Posterior cingulate gyrus (tissue), 11 donors: ENCODE data around the gene C1orf226.
"Not testable (repeated sequence)": the region's sequence is repeated elsewhere in the genome, so short reads cannot be mapped to it uniquely, and the experiment has no call there.

Source experiments
- DNase-seq, 10 donors: peaks; one replicate each; pipeline versions ENCODE4 v3.0.0 to v3.0.0-alpha.2; 2020 to 2021; ENCODE audit warnings: mixed read lengths in 3 of 10
- intact Hi-C: fragments of 100-400 bp; cut with DNase I; formaldehyde crosslinking; loops from one replicate; pipeline ENCODE4 v1.15.1; 2023

Gene C1orf226, protein sequence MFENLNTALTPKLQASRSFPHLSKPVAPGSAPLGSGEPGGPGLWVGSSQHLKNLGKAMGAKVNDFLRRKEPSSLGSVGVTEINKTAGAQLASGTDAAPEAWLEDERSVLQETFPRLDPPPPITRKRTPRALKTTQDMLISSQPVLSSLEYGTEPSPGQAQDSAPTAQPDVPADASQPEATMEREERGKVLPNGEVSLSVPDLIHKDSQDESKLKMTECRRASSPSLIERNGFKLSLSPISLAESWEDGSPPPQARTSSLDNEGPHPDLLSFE

DNA sequence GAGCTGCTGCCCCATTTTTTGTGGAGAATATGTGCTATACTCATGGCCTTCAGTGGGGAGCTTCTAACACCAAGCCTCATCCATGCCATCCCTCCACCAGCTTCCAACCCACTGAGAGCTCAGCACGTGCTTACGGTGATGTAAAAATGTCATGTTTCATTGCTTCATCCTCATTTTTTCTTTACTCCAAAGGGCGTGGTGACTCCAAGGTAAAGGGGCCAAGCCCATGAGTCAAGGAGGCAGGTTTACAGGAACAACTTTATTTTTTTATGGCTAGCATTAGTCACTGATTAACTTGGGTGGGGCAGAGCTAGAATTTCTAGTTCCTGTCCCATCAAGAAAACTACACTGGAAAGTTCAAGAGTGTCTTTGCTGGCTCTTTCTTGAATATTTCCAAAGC, at the start of gene C1orf226:
TSS of gene C1orf226 (plus strand) at position 346 of the 400 bp plus-strand sequence. CDS start 174 bp downstream, outside the sequence.
- no peak for DNase-seq
- intact Hi-C loops = no loop called here

DNA sequence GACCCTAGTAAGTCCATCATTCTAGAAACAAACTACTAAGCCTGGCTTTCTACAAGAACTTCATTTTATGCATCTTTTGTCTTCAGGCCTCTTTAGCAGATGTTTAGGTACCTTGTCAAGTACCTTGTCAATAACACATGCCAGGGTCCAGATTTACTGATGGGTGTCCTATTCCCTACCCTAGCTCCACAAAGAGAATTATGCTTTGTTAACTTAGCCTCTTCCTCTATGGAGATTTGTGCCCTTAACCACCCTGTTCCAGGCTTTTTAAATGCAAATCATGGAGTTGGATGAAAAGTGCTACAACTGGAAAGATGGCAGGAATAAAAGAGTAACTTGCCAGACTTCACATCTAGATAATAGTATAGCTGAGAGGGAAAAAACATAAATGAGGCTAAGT, 47.5 kb upstream of the C1orf226 start:
- intact Hi-C loops = no loop called here
- DNase-seq = no peak

DNA sequence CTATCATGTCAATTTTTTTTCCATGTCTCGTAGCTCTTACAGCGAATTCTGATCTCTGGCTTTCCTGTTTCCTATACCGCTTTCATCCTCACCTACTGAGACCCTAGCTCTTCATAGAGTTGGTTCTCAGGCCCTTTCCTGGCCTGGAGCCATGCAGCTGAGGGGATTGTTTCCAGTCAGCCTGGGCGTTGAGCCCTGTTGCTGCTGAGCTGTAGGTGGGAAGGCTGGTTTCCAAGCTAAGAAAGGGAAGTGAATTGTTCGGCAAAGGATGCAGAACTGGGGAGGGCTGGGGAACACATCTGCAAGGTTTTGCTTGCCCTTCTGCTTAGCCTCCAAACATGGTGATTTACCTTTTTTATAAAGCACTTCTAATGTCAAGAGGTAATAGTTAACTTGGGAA, 46.4 kb upstream of the C1orf226 start:
- intact Hi-C loops = no loop called here
- peak in 5 of 10 donors; percentile 31 to 85 (median 35) for DNase-seq

DNA sequence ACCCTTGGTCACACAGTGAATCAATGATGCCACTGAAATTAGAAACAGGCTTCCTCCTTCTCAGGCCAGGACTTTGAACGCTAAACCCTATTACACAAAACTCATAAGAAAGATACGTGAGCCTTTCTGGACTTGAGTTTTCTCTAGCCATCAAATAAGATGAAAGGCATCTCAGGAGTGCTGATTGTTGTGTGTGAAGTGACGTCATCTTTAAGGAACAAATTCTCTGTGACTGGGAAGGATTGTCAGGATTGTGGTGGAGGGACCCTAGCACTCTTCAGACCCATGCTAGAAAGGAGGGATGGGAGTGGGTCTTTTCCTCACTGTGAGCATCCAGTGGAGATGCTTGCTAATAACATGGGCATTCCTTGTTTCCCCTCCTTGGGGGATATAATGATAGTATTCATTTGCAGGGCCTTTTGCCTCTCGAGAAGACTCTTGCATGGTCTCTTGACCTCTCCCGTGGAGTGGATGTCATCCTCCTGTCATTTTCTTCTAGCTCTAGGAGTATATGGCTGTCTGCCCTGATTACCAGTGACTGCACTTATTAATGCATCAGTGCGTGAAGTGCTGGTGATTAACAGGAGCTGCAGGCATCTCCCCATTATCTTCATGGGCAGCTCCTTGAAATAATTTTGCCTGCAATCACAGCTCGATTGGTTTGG, 44.8 kb upstream of the C1orf226 start:
- intact Hi-C loops = no loop called here
- DNase-seq = no peak

DNA sequence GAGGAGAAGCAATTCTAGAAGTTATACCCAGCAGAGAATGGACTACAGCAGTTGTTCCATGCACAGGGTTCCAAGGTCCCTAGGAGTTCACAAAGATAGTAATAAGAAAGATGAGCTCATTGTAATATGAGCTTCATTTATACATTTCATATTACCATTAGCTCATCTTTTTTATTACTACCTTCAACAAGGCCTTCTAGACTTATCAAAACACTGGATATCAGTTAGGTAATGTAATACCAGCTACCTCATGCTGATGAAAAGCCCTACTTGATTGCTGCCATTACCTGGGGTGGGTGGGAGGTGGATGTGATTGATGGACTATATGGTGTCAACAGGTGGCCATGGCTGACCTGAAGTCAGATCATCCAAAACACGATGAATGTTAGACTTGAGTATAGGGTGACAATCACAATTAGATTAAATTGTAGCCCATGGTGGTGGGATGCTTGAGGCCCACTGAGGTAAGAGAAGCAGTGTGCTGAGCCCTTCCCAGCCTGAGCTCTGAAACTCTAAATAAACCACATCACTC, 39.0 kb upstream of the C1orf226 start:
- DNase-seq = no peak
- intact Hi-C loops = no loop called here

DNA sequence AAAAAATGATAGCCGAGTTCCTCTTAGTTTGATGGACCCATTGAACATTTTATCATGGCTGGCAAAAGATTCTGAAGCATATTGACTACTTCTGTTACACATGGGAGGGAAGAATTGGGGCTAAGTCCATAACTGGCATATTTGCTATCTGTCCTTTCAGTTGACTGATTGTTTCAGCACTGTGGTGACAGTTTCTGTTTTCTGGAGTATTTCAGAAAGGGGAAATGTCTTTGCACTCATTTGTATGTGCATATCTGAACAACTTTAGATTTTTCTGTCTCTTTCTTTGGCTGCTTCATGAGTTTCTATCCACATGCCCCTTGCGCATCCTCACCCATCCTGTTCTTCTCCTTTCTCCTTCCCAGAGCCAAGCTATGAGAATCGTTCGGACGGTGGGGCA, 38.1 kb upstream of the C1orf226 start:
- intact Hi-C loops = no loop called here
- DNase-seq = no peak

DNA sequence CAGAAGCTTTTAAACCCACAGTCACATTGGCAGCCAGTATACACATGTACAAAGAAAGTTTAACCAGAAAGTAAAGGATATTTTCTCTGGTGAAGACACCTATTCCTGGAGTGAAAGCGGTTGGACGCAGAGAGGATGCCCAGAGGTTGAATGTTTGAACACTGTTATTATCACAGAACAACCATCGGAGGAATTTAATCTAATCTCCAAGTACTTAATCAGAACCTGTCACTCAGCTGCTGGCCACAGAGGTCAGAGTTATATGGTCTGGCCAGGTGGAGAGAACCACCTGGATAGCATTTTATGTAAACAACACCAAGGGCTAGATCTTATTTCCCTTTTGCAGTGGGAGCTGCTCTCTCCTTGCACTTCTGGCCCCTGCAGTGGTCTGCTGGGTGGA, 34.2 kb upstream of the C1orf226 start:
- intact Hi-C loops = no loop called here
- DNase-seq = no peak

DNA sequence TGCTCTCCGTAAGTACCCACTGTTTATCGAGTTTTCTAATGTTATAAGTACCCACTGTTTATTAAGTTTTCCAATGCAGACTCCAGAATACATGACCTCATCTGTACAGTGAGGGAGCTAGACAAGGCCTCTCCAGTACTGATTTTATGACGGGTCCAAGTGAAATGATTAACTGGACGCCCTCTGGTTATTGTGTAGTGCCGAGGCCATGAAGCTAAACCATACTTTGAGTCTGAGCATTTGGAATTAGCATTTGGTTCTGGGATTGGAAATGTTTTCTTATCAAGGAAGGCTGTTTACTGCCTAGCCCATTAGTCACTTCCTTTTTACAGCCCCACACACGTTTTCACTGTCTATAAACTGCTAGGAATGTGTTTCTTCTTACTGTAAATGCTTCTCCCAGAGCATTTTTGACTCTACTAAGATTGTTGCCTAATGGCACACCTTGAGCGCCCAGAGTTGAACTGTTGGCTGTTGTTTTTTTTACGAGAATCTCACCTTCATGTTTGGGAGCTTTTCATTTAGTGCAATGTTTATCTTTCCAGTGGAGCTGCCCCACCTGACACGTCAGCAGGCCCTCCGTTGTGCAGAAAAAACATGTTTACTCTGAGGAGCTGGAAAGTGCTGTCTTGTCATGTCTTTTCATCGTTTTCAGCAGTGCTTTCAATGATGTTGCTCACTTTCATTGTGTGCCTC, 31.7 kb upstream of the C1orf226 start:
- intact Hi-C loops = no loop called here
- DNase-seq = no peak

DNA sequence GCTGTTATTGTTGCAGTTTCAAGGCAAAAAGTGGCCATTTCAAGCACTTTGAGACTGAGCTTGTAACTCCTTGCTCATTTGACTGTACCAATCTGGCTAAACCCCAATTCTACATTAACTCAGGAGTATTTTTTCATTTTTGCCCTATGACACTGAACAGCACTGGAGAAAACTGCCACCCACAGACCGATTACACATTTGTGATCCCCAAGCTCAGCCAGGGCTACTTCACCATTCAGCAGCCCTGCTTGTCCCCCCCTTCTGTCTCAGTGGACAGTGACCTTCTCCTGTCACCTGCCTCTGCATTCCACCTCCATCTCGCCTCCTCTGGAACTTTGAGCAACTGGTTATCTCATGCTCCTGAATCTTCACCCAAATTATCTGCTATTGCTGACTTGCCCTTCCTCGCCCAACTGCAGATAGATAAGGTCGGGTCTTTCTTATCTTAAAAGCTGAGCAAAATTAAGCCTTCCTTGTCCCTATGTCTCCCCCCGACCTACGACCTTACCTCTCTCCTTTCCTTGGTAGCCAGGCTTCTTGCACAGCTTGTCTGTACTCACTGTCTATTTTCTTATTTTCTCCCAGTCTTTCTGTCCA, 30.2 kb upstream of the C1orf226 start:
- intact Hi-C loops = no loop called here

DNA sequence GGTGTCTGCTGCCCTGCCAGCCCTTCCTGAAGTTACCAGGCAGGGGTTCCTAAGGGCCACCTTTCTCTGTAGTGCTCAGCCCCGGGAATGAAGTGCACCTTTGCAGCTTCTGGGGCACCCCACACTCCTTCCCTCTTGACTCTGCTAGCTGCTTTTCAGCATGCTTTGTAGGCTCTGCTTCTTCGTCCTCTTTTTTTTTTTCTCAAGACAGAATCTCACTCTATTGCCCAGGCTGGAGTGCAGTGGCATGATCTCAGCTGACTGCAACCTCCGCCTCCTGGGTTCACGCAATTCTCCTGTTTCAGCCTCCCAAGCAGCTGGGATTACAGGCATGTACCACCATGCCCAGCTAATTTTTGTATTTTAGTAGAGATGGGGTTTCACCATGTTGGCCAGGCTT, 29.7 kb upstream of the C1orf226 start:
- DNase-seq, intact Hi-C loops: not testable (repeated sequence)

More for the DNA sequence above, 30.2 kb upstream of the C1orf226 start:
- DNase-seq = no peak

DNA sequence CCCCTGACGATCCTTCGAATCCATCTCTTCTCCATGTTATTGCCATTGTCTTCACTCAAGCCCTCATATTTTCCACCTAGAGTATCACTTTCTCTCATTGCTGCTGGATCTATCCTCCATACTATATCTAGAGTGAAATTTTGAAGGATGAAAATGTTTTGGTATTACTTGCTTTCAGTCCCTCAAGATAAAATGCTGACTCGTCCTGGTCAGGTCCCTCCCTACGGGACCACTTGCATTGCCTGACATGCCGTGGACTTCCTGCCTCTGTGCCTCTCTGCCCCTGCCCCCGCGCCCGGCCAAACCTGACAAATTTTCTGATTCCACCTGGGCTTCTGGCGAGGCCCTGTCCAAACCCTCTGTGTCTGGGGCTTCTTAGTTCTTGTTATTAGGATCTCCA, 28.4 kb upstream of the C1orf226 start:
- DNase-seq = no peak
- intact Hi-C loops = no loop called here

DNA sequence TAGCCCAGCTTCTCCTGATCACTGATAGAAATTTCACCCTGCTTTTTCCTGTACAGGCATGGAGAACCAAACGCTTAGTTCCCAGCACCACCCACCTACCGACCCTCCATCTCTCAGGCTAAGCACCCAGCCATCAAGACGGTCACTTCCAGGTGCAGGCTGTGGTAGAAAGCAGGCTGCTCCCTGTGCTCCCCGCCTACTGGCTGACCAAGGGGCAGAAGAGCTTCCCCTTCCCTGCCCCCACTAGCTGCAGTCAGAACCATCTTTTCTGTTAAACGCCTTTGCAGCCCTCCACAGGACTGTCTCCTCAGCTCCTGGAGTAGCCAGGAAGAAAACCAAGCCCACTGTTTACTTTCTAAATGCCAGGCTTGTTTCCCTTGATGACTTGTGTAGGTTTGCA, 27.8 kb upstream of the C1orf226 start:
- intact Hi-C loops = no loop called here
- DNase-seq = no peak

DNA sequence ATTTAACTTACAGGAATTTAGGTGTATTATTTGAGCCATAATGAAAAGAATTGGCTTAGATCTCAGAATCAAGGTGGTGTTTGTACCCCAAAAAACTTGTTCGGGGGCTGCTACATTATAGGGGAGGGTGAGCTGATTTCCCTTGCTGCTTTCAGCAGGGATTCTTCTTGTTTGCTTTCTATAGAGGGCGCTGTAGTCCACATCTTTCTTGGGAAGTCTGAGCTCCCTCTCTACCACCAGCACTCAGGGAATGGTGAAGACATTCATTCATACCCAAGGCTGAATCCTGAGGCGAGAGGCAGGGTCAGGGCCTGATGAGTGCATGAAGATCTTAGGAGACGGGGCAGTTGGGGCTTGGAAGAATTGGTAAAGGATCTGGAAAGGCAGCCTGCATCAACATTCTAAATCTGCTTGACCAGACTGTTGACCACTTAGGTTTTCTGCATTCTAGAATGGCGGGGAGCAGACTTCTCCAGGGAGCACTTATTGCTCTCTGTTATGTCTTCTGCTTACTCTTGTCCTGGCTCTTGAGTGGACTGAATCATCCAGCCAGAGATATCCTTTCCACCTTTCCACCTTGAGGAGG, 23.8 kb upstream of the C1orf226 start:
- no peak for DNase-seq
- intact Hi-C loops = no loop called here

DNA sequence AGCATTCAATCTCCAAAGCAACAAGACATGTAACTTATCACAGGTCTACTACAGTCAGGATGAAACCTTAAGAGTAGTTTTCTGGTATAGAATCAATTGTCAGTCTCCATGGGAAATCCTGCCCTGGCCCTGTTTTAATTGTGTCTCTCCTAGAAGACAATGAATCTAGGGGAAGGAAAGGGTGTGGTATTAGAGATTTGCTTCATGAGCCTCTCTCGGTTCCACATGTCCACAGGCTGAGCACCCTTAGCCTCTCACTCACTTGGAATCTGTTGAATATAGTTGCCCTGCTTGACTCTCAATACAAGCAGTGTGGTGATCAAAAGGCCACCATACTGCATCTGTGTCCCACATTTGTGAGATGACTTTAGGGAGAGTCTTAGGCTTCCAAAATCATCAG, 22.6 kb upstream of the C1orf226 start:
- intact Hi-C loops = no loop called here

DNA sequence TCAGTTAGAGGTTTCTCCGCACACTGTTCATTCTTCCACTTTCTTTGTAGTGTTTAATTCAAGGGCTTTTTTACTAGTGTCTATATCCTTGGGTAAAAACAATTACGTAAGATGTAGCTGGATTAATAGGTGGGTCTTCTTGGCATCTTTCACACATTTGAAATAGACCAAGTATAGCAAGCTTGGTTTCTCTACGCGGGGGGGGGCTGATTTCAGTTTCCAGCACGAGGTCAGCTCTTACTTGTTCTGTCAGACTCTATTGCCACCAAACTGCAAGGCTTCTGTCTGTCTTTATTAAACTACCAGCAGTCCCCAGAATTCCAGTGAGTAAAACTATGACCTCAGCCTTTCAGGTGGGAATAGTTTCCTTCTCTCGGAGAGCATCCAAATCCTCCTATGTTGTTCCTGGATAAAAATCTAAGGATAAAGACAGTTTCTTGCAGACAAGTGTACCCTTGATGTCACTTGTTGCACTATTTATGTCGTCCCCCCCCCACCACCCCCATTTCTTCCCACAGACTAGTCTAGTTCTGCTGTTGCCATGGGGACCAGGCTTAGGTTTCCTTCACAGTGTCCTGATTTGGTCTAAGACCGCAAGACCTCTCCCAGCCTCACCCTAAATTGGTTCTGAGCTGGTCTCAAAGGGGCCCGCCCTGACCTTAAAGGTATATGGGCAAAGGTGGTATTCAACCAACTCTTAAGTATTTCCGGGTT, 21.8 kb upstream of the C1orf226 start:
- intact Hi-C loops = no loop called here
- no peak for DNase-seq

More for the DNA sequence above, 22.6 kb upstream of the C1orf226 start:
- no peak for DNase-seq

DNA sequence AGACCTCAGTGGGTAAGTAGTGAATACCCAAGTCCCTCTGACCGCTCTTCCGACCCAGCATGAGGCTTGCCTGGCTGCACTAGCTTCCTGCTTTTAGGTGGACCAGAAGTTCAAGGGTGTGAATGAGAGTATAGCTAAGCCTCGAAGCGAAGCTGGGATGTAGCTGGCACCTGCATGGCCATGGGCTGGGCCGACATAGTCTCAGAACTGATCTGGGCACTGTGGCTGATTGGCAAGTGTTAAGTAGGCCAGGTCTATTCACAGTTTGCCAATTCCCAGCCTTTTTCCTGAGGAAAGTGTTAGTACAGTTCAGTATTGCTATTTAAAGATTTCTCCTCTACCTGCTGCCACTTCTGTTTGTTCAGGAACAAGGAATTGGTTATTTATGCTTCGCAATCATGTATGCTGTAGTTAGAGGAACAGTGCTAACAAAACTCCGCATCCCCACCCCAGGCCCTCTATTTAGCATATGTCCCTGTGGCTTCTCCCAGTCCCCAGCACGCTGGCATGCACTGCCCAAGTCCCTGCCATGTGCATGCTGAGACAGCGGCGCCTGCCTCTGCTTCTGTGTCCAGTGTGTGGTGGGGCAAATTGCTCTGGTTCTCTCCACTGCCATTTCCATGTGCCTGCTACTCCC, 21.2 kb upstream of the C1orf226 start:
- DNase-seq = no peak
- intact Hi-C loops = no loop called here

DNA sequence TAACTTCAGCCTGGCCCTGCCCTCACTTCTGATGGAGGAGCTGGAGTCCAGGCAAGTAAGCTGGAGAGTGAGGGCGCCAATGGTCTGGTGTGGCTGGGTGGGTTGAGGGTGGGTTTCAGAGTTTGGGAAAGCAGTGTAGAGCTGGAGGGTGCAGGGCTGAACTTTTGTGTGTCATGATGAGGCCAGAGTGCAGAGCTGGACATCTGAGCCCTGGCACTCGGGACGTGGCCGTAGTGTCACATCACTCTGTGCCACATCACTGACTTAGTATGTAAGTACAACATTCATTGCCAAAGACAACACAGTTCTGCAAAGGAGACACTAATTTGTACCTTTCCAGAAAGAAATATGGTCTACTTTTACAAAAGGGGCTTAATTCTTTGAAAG, 20.7 kb upstream of the C1orf226 start:
- no peak for DNase-seq

DNA sequence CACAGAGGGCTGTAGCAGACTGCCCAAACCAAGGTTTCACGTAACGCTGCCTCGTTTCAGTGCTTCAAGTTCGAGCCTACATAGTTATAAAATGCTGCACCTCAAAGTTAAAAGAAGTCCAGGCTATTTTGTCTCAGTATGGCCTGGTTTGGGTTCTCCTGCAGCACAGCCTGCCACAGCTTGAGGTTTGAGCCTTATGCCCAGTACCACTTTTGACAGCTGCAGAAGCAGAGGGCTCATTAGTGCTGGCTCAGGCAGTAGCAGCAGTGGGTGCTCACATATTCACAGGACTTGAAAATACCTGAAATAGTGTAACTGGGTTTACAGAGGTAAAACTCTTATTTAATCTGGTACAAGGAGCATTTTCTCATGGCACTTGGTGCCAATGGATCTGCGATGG, 20.2 kb upstream of the C1orf226 start:
- DNase-seq = no peak
- intact Hi-C loops = no loop called here

More for the DNA sequence above, 20.7 kb upstream of the C1orf226 start:
- intact Hi-C loops = no loop called here

DNA sequence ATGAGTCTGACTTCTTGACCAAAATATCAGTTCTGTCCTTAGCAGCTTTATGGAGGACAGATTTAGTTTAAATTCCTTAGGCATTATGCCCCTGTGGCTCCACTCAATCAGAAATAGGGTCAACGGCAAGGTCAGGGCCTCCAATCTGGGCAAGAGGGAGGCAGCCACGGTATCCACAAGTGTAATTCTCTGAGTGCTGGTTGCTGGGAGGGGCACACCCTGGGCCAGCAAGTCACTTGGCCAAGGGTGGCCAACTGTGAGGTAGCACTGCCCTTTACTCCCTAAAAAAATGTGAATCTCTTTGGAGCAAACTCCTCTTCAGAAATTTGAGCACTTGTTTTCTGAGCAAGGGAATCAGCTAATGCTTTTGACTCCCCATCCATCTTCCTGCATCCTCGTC, 17.7 kb upstream of the C1orf226 start:
- no peak for DNase-seq
- intact Hi-C loops = no loop called here

DNA sequence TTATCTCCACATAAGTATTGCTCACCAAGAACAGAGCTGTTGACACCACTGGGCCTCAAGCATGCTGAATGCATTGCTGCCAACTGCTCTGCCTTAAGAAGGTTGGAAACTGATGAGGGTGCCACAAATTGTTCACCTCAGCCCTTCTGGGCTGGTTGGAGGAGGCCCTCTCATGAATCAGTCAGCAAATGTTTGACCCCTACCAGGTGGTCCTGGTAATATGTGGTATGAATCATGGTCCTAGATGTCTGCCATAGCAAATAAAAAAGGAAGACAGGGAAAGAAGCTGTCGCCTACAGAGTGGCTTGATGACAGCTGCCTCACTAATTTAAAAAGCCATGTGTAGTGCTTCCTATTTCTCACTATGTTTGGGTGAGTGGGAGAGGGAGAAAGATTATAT, 17.0 kb upstream of the C1orf226 start:
- intact Hi-C loops = no loop called here
- no peak for DNase-seq
